Neural crest cell (in vitro differentiated cells): ENCODE measurements around the gene PPT2. TPM values are rescaled to one million over a fixed set of nuclear protein-coding genes. Genes with fewer than 3 reads are reported as not detected.
A peak's percentile ranks its signal among the peaks of the same experiment; 100 is the strongest.

Experiments used
- DNase-seq: peaks from one replicate; pipeline ENCODE4 v3.0.0; 2021; ENCODE audit warnings: low read depth, mixed read lengths, low spot score
- H3K27ac Mint-ChIP-seq: one replicate; pipeline ENCODE4 v1.8.0; 2021; ENCODE audit warnings: mild to moderate bottlenecking, mixed read lengths; ENCODE audit not compliant: unreplicated experiment
- H3K27me3 Mint-ChIP-seq: 2 replicates; pipeline ENCODE4 v1.8.0; 2021; ENCODE audit warnings: low read depth, mild to moderate bottlenecking, mixed read lengths
- H3K36me3 Mint-ChIP-seq: 2 replicates; pipeline ENCODE4 v1.8.0; 2021; ENCODE audit warnings: low read depth, mild to moderate bottlenecking, mixed read lengths
- H3K4me1 Mint-ChIP-seq: 2 replicates; pipeline ENCODE4 v1.8.0; 2021; ENCODE audit warnings: mixed read lengths
- H3K4me3 Mint-ChIP-seq: one replicate; pipeline ENCODE4 v1.8.0; 2021; ENCODE audit warnings: mild to moderate bottlenecking, mixed read lengths
- H3K9me3 Mint-ChIP-seq: 2 replicates; pipeline ENCODE4 v1.8.0; 2021; ENCODE audit warnings: mixed read lengths
- long read RNA-seq: library from polyadenylated mRNA; unstranded; transcript quantifications from one replicate; pipeline ENCODE4 v2.0.0, GENCODE V29; 2020
- total RNA-seq: library from RNA; stranded (reverse); gene quantifications from 2 replicates; pipeline ENCODE4 v1.2.1, GENCODE V29; 2021
- TF ChIP-seq, protein P1 (sequence below): fragments of 200-600 bp; sonication (generic); conservative IDR thresholded peaks from 2 replicates; pipeline ENCODE4 v1.5.0; 2021; ENCODE audit warnings: antibody characterized with exemption, mild to moderate bottlenecking

PPT2 gene, protein sequence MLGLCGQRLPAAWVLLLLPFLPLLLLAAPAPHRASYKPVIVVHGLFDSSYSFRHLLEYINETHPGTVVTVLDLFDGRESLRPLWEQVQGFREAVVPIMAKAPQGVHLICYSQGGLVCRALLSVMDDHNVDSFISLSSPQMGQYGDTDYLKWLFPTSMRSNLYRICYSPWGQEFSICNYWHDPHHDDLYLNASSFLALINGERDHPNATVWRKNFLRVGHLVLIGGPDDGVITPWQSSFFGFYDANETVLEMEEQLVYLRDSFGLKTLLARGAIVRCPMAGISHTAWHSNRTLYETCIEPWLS
- total RNA-seq, result 60.9 and 62.3 TPM in 2 replicates
- long read RNA-seq, partial matches to known transcripts, result 0 of 13 reads
- long read RNA-seq, other reads (novel, unspliced or antisense), result 6 of 13 reads

DNA sequence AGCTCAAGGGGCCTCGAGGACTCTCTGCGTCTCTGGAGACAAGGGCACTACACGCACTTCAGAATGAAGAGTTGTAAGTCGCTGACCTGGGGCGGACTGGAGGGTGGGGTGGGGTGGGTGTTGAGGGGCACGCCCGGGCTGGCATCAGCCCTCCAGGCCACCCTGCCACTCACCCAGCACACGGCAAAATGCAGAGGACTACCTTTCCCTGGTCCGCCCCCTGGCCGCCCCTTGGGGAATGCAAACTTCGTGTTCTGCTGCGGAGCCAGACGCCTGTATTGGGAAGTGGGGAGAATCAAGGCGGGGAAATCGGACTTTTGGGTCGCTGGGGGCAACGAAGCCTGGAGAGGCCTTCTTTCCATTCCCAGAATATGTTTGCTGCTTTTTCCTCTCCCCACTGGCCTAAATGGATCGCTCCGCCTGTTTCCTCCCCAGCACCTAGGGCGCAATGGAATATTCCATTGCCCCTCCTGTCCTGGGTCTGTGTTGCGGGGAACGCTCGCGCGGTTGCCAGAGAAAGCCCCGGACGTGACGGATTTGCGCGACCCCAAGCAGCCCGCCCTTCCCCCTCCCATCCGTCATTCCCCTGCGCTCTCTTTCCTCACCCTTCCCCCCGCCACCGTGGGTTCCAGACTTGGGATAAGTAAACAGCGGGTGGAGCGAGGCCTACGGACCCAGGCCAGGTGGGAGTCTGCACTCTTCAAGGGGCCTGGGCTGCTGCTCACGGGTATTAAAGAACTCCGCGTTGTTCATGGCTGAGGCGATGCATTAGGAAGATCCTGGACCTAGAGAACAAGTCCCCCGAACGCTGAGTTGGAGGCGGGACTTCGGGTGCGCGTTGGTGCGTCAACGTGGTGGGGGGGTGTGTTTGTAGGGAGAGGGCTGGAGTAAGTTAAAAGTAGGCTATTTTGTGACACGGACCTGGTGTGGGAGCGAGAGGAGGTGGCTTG lies at the start of gene PPT2:
TSS of gene PPT2 (plus strand) at position 578 of the 950 bp plus-strand sequence. CDS start 454 bp downstream, outside the sequence.
- peak within 1 kb of the TSS; percentile 100 for H3K27ac Mint-ChIP-seq
- peak; percentile 80 for DNase-seq
- H3K4me1 Mint-ChIP-seq, result peaks cover 46% of the 10 kb centered on the region
- no peaks in the 10 kb centered on the region for H3K27me3 Mint-ChIP-seq
- TF ChIP-seq, protein P1, sequence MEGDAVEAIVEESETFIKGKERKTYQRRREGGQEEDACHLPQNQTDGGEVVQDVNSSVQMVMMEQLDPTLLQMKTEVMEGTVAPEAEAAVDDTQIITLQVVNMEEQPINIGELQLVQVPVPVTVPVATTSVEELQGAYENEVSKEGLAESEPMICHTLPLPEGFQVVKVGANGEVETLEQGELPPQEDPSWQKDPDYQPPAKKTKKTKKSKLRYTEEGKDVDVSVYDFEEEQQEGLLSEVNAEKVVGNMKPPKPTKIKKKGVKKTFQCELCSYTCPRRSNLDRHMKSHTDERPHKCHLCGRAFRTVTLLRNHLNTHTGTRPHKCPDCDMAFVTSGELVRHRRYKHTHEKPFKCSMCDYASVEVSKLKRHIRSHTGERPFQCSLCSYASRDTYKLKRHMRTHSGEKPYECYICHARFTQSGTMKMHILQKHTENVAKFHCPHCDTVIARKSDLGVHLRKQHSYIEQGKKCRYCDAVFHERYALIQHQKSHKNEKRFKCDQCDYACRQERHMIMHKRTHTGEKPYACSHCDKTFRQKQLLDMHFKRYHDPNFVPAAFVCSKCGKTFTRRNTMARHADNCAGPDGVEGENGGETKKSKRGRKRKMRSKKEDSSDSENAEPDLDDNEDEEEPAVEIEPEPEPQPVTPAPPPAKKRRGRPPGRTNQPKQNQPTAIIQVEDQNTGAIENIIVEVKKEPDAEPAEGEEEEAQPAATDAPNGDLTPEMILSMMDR, result peak; percentile 47
- H3K4me3 Mint-ChIP-seq, result peak within 1 kb of the TSS; percentile 100
- H3K36me3 Mint-ChIP-seq, result peaks cover 15% of the 10 kb centered on the region
- no peaks in the 10 kb centered on the region for H3K9me3 Mint-ChIP-seq

DNA sequence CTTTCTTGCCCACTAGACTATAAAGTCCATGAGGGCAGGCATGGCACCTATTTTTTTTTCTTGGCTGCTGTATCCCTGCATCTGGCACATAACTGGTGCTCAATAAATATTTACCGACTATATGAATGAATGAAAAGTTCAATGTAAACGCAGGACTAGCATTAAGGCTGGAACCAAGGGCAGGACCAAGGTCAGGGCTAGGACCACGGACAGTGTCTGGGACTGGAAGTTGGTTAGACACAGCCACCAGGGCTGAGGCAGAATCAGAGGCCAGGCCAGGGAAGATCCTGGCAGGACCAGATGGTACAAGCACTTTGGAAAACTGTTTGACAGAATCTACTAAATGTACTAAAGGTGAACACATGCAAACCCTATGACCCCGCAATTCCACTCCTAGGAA lies 48.5 kb upstream of the PPT2 start:
- Mint-ChIP-seq H3K27me3 (peaks cover 49% of the 10 kb centered on the region), H3K27ac (no peak overlapping the region), H3K4me3 (no peak overlapping the region), H3K9me3 (no peaks in the 10 kb centered on the region), H3K36me3 (no peaks in the 10 kb centered on the region), H3K4me1 (peaks cover 12% of the 10 kb centered on the region)
- TF ChIP-seq, protein P1, result no peak
- DNase-seq, result no peak

- Mint-ChIP-seq H3K4me1 (peaks cover 25% of the 10 kb centered on the region), H3K27ac (no peak overlapping the region), H3K27me3 (peaks cover 49% of the 10 kb centered on the region), H3K36me3 (peaks cover 2% of the 10 kb centered on the region), H3K4me3 (no peak overlapping the region), H3K9me3 (no peaks in the 10 kb centered on the region)
- DNase-seq, result no peak
- TF ChIP-seq, protein P1, result no peak
Measured at GRCh38 chr6:32107406-32107805, 46.5 kb upstream of the PPT2 start.

DNA sequence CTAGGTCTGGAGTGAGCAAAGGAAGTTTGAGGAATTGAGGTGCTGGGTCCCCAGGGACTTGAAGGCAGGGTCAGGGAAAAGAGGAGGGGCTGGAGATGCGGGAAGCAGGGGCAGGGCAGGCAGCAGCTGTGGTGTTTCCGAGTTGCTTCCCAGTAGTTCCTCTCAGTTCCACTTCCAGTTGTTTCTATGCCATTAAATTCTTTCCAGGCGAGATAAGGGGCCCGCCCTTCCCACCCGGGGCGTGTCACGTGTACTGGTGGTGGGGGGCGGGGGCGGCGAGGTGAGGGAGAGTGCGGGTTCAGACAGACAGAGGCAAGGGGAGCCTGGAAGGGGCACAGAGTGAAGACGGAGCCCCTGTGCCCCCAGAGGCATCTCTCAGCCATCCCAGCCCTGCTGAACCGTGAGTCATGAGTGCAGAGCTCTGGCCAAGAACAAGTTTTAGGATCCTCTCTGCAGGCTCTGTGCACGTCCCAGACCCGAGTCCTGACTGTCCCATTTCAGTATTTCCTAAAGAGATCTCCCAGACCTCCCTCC lies 45.8 kb upstream of the PPT2 start:
- H3K4me1 Mint-ChIP-seq, result peaks cover 33% of the 10 kb centered on the region
- TF ChIP-seq, protein P1, result no peak
- H3K4me3 Mint-ChIP-seq, result peak overlapping the region; percentile 58
- peaks cover 2% of the 10 kb centered on the region for H3K36me3 Mint-ChIP-seq
- no peak for DNase-seq
- H3K27ac Mint-ChIP-seq, result no peak overlapping the region
- no peaks in the 10 kb centered on the region for H3K9me3 Mint-ChIP-seq
- H3K27me3 Mint-ChIP-seq, result peaks cover 49% of the 10 kb centered on the region

DNA sequence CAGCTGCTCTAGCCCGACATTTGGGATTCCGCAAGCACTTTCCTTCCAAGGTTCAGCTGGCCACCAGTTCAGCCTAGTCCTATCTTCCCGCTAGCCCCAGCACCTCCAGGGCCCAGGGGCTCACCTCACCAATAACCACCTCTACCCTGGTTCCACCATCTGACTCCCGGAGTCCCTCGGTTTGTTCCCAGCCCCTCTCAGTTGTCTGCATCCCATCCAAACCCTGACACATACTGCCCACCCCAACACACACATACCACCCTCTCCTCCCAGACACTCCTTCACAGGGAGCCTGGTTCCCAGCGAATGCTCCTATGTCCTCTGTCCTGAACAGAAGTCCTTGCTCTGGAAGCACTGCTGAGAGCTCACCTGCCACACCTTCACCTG lies 45.2 kb upstream of the PPT2 start:
- peaks cover 46% of the 10 kb centered on the region for H3K27me3 Mint-ChIP-seq
- H3K4me1 Mint-ChIP-seq, result peaks cover 38% of the 10 kb centered on the region
- peak overlapping the region; percentile 45 for H3K4me3 Mint-ChIP-seq
- no peaks in the 10 kb centered on the region for H3K9me3 Mint-ChIP-seq
- no peak overlapping the region for H3K27ac Mint-ChIP-seq
- TF ChIP-seq, protein P1, result no peak
- H3K36me3 Mint-ChIP-seq, result peaks cover 2% of the 10 kb centered on the region
- no peak for DNase-seq
